H1 (cell line): ENCODE measurements around the gene PITRM1. TPM values are rescaled to one million over a fixed set of nuclear protein-coding genes. Genes with fewer than 3 reads are reported as not detected.

ENCODE experiments used
- CBX5 ChIP-seq: fragments of 300-800, 300-1000 bp; sonication (generic); IDR thresholded peaks from 2 replicates; pipeline ENCODE4 v1.7.1; 2016; ENCODE audit warnings: antibody characterized with exemption, low read length, low read depth
- KDM1A ChIP-seq: fragments of 200-600, 300-600 bp; sonication (generic); IDR thresholded peaks from 2 replicates; pipeline ENCODE4 v1.7.1; 2016; ENCODE audit warnings: mild to moderate bottlenecking, low read length, borderline replicate concordance
- RFX5 ChIP-seq: IDR thresholded peaks from 2 replicates; pipeline ENCODE4 v1.6.1; 2011; ENCODE audit warnings: low read depth, low read length, improper control_type of control experiment, borderline replicate concordance
- SIRT6 ChIP-seq: IDR thresholded peaks from one replicate; pipeline ENCODE4 v1.7.1; 2012; ENCODE audit warnings: low read length, inconsistent platforms
- polyA plus RNA-seq, 7 experiments: library from polyadenylated mRNA; depleted of rRNA in 3 of 7; stranded (reverse) in 5 of 7; unstranded in 2 of 7; fragments of >200 nt in 5 of 7; fragments of 200-250 nt in 2 of 7; gene quantifications; 1 replicate in 5 of 7; 2 replicates in 1 of 7; 4 replicates in 1 of 7; pipeline versions ENCODE4 v1.2.1 to v1.2.3, GENCODE V29; 2011 to 2013; ENCODE audit warnings: missing spikeins in 2 of 7, mixed read lengths in 2 of 7
- total RNA-seq: library from RNA; stranded (reverse); fragmentation: NEBNext Ultra II Directional; extraction: Animal tissue kit (Norgen Biotek cat#: 25700); gene quantifications from 2 replicates; pipeline ENCODE4 v1.2.1, GENCODE V29; 2021

Gene PITRM1
- total and polyA plus RNA-seq, 2 of the 8 experiments (the other 6 are each of a cell fraction or from before 2014, with no cell fraction given), result 18.6 to 31.5 TPM

DNA sequence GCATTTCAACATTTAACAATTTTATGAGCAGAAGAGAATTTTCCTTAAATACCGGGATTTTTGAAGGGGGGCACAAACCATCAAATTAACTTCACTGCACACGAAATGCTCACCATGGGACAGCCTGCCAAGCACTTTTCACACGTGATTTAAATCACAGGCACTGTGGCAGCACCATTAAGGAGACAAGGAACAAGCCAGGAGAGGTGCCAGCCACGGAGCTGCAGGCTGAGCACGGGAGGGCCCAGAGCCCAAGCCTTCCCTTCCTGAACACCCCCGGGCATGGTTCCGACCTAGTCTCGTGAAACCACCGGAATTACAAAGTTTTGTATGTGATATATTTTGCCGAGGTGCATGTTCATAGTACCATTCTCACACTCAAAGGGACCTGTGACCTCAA, 13.4 kb downstream of the PITRM1 start (continued):
- TF ChIP-seq CBX5, result no peak
- TF ChIP-seq SIRT6, result no peak
- no peak for TF ChIP-seq RFX5
- TF ChIP-seq KDM1A, result no peak
